IgD-negative memory B cell (primary cell): Measurements from ENCODE around the gene LRIT1. TPM values are rescaled to one million over a fixed set of nuclear protein-coding genes. Genes with fewer than 3 reads are reported as not detected.
A peak's percentile ranks its signal among the peaks of the same experiment; 100 is the strongest.

Source experiments
- H3K27ac Mint-ChIP-seq, 3 donors: one replicate each; pipeline ENCODE4 v1.8.0; 2020 to 2022; ENCODE audit warnings: mild to moderate bottlenecking in 3 of 3, mixed read lengths in 3 of 3, moderate library complexity in 1 of 3
- H3K27me3 Mint-ChIP-seq: one replicate; pipeline ENCODE4 v1.8.0; 2021; ENCODE audit warnings: mixed read lengths
- H3K36me3 Mint-ChIP-seq: one replicate; pipeline ENCODE4 v1.8.0; 2020; ENCODE audit warnings: mild to moderate bottlenecking, mixed read lengths
- H3K4me1 Mint-ChIP-seq, 3 donors: one replicate each; pipeline ENCODE4 v1.8.0; 2020 to 2022; ENCODE audit warnings: mixed read lengths in 3 of 3, mild to moderate bottlenecking in 1 of 3
- H3K4me3 Mint-ChIP-seq, 4 donors: one replicate each; pipeline ENCODE4 v1.8.0; 2020 to 2022; ENCODE audit warnings: mild to moderate bottlenecking in 4 of 4, mixed read lengths in 4 of 4, moderate library complexity in 3 of 4
- H3K9me3 Mint-ChIP-seq, 3 donors: one replicate each; pipeline ENCODE4 v1.8.0; 2020 to 2021; ENCODE audit warnings: mixed read lengths in 3 of 3, mild to moderate bottlenecking in 1 of 3
- polyA plus RNA-seq: library from polyadenylated mRNA; unstranded; fragments of 300-500 nt; fragmentation: Illumina TruSeq; gene quantifications from one replicate; pipeline ENCODE4 v1.2.3, GENCODE V29; 2021

The LRIT1 gene
- polyA plus RNA-seq, 1 donor from 2014 or later = not detected

- Mint-ChIP-seq H3K36me3 (peaks cover 4% of the 10 kb centered on the region), H3K4me1 (peaks cover 0 to 1% (median 1%) of the 10 kb centered on the region in 3 donors), H3K27ac (peak overlapping the region in 1 of 3 donors; percentile 51), H3K9me3 (no peaks in the 10 kb centered on the region), H3K27me3 (peaks cover 20% of the 10 kb centered on the region), H3K4me3 (peak overlapping the region; percentile 15 to 76 (median 70))
Observed at GRCh38 chr10:84195044-84195830, 46.1 kb downstream of the LRIT1 start.

GRCh38 chr10:84194424-84195043 lies 46.8 kb downstream of the LRIT1 start, which contains the start of gene CDHR1:
Gene CDHR1, plus strand, starts transcription at chr10:84194537. Its CDS starts 224 bp downstream, at chr10:84194761.
- peak within 1 kb of the TSS in 1 of 3 donors; percentile 51 for H3K27ac Mint-ChIP-seq
- no peaks in the 10 kb centered on the region for H3K9me3 Mint-ChIP-seq
- peaks cover 4% of the 10 kb centered on the region for H3K36me3 Mint-ChIP-seq
- peak within 1 kb of the TSS; percentile 15 to 83 (median 74) for H3K4me3 Mint-ChIP-seq
- peaks cover 0 to 1% (median 1%) of the 10 kb centered on the region in 3 donors for H3K4me1 Mint-ChIP-seq
- H3K27me3 Mint-ChIP-seq = peaks cover 19% of the 10 kb centered on the region

- no peaks in the 10 kb centered on the region for H3K9me3 Mint-ChIP-seq
- peaks cover 4% of the 10 kb centered on the region for H3K36me3 Mint-ChIP-seq
- H3K4me3 Mint-ChIP-seq = peak overlapping the region in 3 of 4 donors; percentile 64 to 83 (median 83)
- H3K27ac Mint-ChIP-seq = no peak overlapping the region
- H3K4me1 Mint-ChIP-seq = peaks cover 0 to 1% (median 1%) of the 10 kb centered on the region in 3 donors
- H3K27me3 Mint-ChIP-seq = peaks cover 20% of the 10 kb centered on the region
Observed at GRCh38 chr10:84193846-84194423, 47.4 kb downstream of the LRIT1 start.

- Mint-ChIP-seq H3K27ac (no peak overlapping the region), H3K9me3 (no peaks in the 10 kb centered on the region), H3K36me3 (peaks cover 4% of the 10 kb centered on the region), H3K4me3 (peak overlapping the region in 1 of 4 donors; percentile 20), H3K4me1 (peaks cover 0 to 1% (median 1%) of the 10 kb centered on the region in 3 donors), H3K27me3 (peaks cover 20% of the 10 kb centered on the region)
Observed at GRCh38 chr10:84193327-84193726, 48.0 kb downstream of the LRIT1 start.

- Mint-ChIP-seq H3K36me3 (peaks cover 4% of the 10 kb centered on the region), H3K9me3 (no peaks in the 10 kb centered on the region), H3K4me1 (peaks cover 0 to 1% (median 1%) of the 10 kb centered on the region in 3 donors), H3K27ac (peak overlapping the region in 1 of 3 donors; percentile 17), H3K27me3 (peaks cover 14% of the 10 kb centered on the region), H3K4me3 (no peak overlapping the region)
Observed at GRCh38 chr10:84191106-84191505, 50.2 kb downstream of the LRIT1 start.

GRCh38 chr10:84190621-84191020 lies 50.7 kb downstream of the LRIT1 start:
- Mint-ChIP-seq H3K4me3 (no peak overlapping the region), H3K27ac (no peak overlapping the region), H3K4me1 (peaks cover 0 to 1% (median 1%) of the 10 kb centered on the region in 3 donors), H3K9me3 (no peaks in the 10 kb centered on the region), H3K36me3 (peaks cover 4% of the 10 kb centered on the region), H3K27me3 (peaks cover 10% of the 10 kb centered on the region)

GRCh38 chr10:84188815-84189214 lies 52.5 kb downstream of the LRIT1 start:
- no peaks in the 10 kb centered on the region for H3K9me3 Mint-ChIP-seq
- H3K27ac Mint-ChIP-seq = no peak overlapping the region
- H3K36me3 Mint-ChIP-seq = peaks cover 4% of the 10 kb centered on the region
- no peak overlapping the region for H3K4me3 Mint-ChIP-seq
- peaks cover 5% of the 10 kb centered on the region for H3K27me3 Mint-ChIP-seq
- H3K4me1 Mint-ChIP-seq = peaks cover 0 to 4% (median 1%) of the 10 kb centered on the region in 3 donors

- Mint-ChIP-seq H3K9me3 (peaks cover 0 to 3% (median 0%) of the 10 kb centered on the region in 3 donors), H3K4me3 (no peak overlapping the region), H3K27me3 (peaks cover 2% of the 10 kb centered on the region), H3K4me1 (peaks cover 0 to 4% (median 0%) of the 10 kb centered on the region in 3 donors), H3K27ac (no peak overlapping the region), H3K36me3 (no peaks in the 10 kb centered on the region)
Observed at GRCh38 chr10:84185526-84186175, 55.7 kb downstream of the LRIT1 start.

GRCh38 chr10:84184517-84184916 lies 56.8 kb downstream of the LRIT1 start:
- Mint-ChIP-seq H3K9me3 (peaks cover 0 to 3% (median 0%) of the 10 kb centered on the region in 3 donors), H3K4me3 (peak overlapping the region in 1 of 4 donors; percentile 52), H3K4me1 (peaks cover 0 to 5% (median 0%) of the 10 kb centered on the region in 3 donors), H3K27ac (peak overlapping the region in 1 of 3 donors; percentile 76), H3K36me3 (no peaks in the 10 kb centered on the region), H3K27me3 (peaks cover under 1% of the 10 kb centered on the region)

- Mint-ChIP-seq H3K27ac (no peak overlapping the region), H3K4me3 (no peak overlapping the region), H3K27me3 (peaks cover 2% of the 10 kb centered on the region), H3K4me1 (peaks cover 3 to 8% (median 3%) of the 10 kb centered on the region in 3 donors), H3K9me3 (peaks cover 0 to 3% (median 0%) of the 10 kb centered on the region in 3 donors), H3K36me3 (no peaks in the 10 kb centered on the region)
Observed at GRCh38 chr10:84181631-84182030, 59.7 kb downstream of the LRIT1 start.

Other genes starting within 250 kb of the LRIT1 start
- gene GHITM, start 102.0 kb downstream of the LRIT1 start, polyA plus RNA-seq = 226 TPM
- not detected for gene GPR15LG, start 67.7 kb downstream of the LRIT1 start, polyA plus RNA-seq
- not detected for gene CDHR1, start 47.0 kb downstream of the LRIT1 start, polyA plus RNA-seq
- not detected for gene LRIT2, start 16.0 kb downstream of the LRIT1 start, polyA plus RNA-seq
- gene RGR, start 3.5 kb upstream of the LRIT1 start, polyA plus RNA-seq = not detected
- 41.3 TPM for gene CCSER2, start 87.0 kb upstream of the LRIT1 start, polyA plus RNA-seq